Mesenchymal stem cell (in vitro differentiated cells and primary cell): ENCODE data around the gene PRPF19.

Experiments used
- DNase-seq: peaks from one replicate; pipeline ENCODE4 v3.0.0-alpha.2; 2013
- H2AFZ ChIP-seq: one replicate; pipeline ENCODE4 v1.6.1; 2013; ENCODE audit warnings: low read depth, mild to moderate bottlenecking, control low read depth, inconsistent platforms, low read length, moderate library complexity
- H2AK5ac ChIP-seq: 2 replicates; pipeline ENCODE4 v1.6.1; 2013; ENCODE audit warnings: low read length, moderate library complexity, mild to moderate bottlenecking, inconsistent platforms; ENCODE audit not compliant: severe bottlenecking
- H2BK120ac ChIP-seq: one replicate; pipeline ENCODE4 v1.6.1; 2013; ENCODE audit warnings: low read depth, mild to moderate bottlenecking, inconsistent platforms, low read length, moderate library complexity
- H2BK12ac ChIP-seq, 2 experiments: one replicate each; pipeline ENCODE4 v1.6.1; 2013; ENCODE audit warnings: inconsistent platforms in 2 of 2, low read length in 2 of 2, mild to moderate bottlenecking in 2 of 2, moderate library complexity in 2 of 2, control low read depth in 1 of 2
- H2BK15ac ChIP-seq: one replicate; pipeline ENCODE4 v1.6.1; 2013; ENCODE audit warnings: mild to moderate bottlenecking, low read depth, inconsistent platforms; ENCODE audit not compliant: poor library complexity, severe bottlenecking
- H2BK5ac ChIP-seq: 2 replicates; pipeline ENCODE4 v1.6.1; 2013; ENCODE audit warnings: low read depth, mild to moderate bottlenecking, low read length, control low read depth, inconsistent platforms; ENCODE audit not compliant: poor library complexity, severe bottlenecking
- H3K14ac ChIP-seq, 2 experiments: one replicate each; pipeline ENCODE4 v1.6.1; 2013; ENCODE audit warnings: inconsistent platforms in 2 of 2, low read length in 2 of 2, control low read depth in 1 of 2, mild to moderate bottlenecking in 1 of 2, moderate library complexity in 1 of 2
- H3K18ac ChIP-seq, 2 experiments: one replicate each; pipeline ENCODE4 v1.6.1; 2013; ENCODE audit warnings: inconsistent platforms in 2 of 2, low read length in 2 of 2, control low read depth in 1 of 2, low read depth in 1 of 2, mild to moderate bottlenecking in 1 of 2
- H3K23ac ChIP-seq, 2 experiments: one replicate each; pipeline ENCODE4 v1.6.1; 2013; ENCODE audit warnings: inconsistent platforms in 2 of 2, low read length in 2 of 2, mild to moderate bottlenecking in 2 of 2, moderate library complexity in 2 of 2, control low read depth in 1 of 2
- H3K27ac ChIP-seq: 2 replicates; pipeline ENCODE4 v1.5.1; 2013; ENCODE audit warnings: mild to moderate bottlenecking, moderate library complexity, low read length, control low read depth, inconsistent platforms; ENCODE audit not compliant: poor library complexity, severe bottlenecking
- H3K27me3 ChIP-seq, 2 experiments: 2 replicates each; pipeline versions ENCODE4 v1.6.1 to v1.7.0; 2013; ENCODE audit warnings: low read length in 2 of 2, mild to moderate bottlenecking in 2 of 2, moderate library complexity in 2 of 2, control low read depth in 1 of 2, inconsistent platforms in 1 of 2; ENCODE audit not compliant: control insufficient read depth in 1 of 2, insufficient read depth in 1 of 2
- H3K36me3 ChIP-seq, 2 experiments: 2 replicates each; pipeline versions ENCODE4 v1.6.1 to v1.7.0; 2013; ENCODE audit warnings: low read length in 2 of 2, control low read depth in 1 of 2, inconsistent platforms in 1 of 2, low read depth in 1 of 2, mild to moderate bottlenecking in 1 of 2; ENCODE audit not compliant: insufficient read depth in 2 of 2, control insufficient read depth in 1 of 2
- H3K4ac ChIP-seq, 2 experiments: one replicate each; pipeline ENCODE4 v1.6.1; 2013; ENCODE audit warnings: inconsistent platforms in 2 of 2, low read length in 2 of 2, mild to moderate bottlenecking in 2 of 2, moderate library complexity in 2 of 2, control low read depth in 1 of 2, low read depth in 1 of 2
- H3K4me1 ChIP-seq: 2 replicates; pipeline ENCODE4 v1.6.1; 2013; ENCODE audit warnings: low read depth, low read length, control low read depth; ENCODE audit not compliant: control insufficient read depth, insufficient read depth
- H3K4me2 ChIP-seq: 2 replicates; pipeline ENCODE4 v1.6.1; 2013; ENCODE audit warnings: low read length, mild to moderate bottlenecking, inconsistent platforms; ENCODE audit not compliant: poor library complexity, severe bottlenecking
- H3K4me3 ChIP-seq, 2 experiments: 2 replicates each; pipeline versions ENCODE4 v1.5.1 to v1.7.0; 2013; ENCODE audit warnings: low read length in 2 of 2, mild to moderate bottlenecking in 2 of 2, control low read depth in 1 of 2, low read depth in 1 of 2; ENCODE audit not compliant: insufficient read depth in 1 of 2
- H3K79me1 ChIP-seq: replicated peaks from 2 replicates; pipeline ENCODE4 v1.6.1; 2013; ENCODE audit warnings: mild to moderate bottlenecking, control low read depth, low read length, inconsistent platforms; ENCODE audit not compliant: poor library complexity, severe bottlenecking
- H3K9ac ChIP-seq: 2 replicates; pipeline ENCODE4 v1.7.0; 2013; ENCODE audit warnings: mild to moderate bottlenecking, low read length, moderate library complexity
- H3K9me3 ChIP-seq: 2 replicates; pipeline ENCODE4 v1.7.0; 2013; ENCODE audit warnings: mild to moderate bottlenecking, low read length; ENCODE audit not compliant: control insufficient read depth
- H4K8ac ChIP-seq: one replicate; pipeline ENCODE4 v1.6.1; 2013; ENCODE audit warnings: inconsistent platforms, mild to moderate bottlenecking, low read length, moderate library complexity
- H4K91ac ChIP-seq: one replicate; pipeline ENCODE4 v1.6.1; 2013; ENCODE audit warnings: mild to moderate bottlenecking, low read length, inconsistent platforms
- WGBS: methylation state at CpG from one replicate; pipeline ENCODE4 v1.1.7; 2013; ENCODE audit warnings: mixed read lengths; 5-methylcytosine and 5-hydroxymethylcytosine counted together

PRPF19 gene

DNA sequence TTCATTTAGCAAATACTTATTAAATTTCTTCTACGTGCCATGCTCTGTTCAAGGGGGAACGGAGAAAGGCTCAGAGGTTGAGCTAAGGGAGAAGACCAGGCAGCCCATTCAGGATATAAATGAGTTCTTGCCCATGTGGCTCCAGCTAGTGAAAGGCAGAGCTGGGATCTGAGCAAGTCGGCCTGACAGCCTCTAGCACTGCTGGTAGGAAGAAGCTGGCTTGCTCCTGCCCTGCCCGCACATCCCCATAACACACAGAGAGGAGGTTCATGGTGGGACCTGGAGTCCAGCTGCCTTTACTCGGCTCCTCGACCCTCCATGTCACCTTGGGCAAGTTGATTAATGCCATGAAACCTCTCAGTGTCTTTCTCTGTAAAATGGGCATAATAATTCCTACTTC is 43.6 kb upstream of the PRPF19 start:
- Histone ChIP-seq H2BK5ac (no peak overlapping the region), H3K79me1 (peaks cover 9% of the 10 kb centered on the region), H3K4ac (no peak overlapping the region), H3K14ac (no peak overlapping the region), H3K27me3 (no peaks in the 10 kb centered on the region), H3K4me2 (no peak overlapping the region), H3K23ac (no peak overlapping the region), H4K91ac (no peak overlapping the region), H3K9me3 (no peaks in the 10 kb centered on the region), H3K27ac (no peak overlapping the region), H4K8ac (no peak overlapping the region), H2BK12ac (no peak overlapping the region), H3K9ac (no peak overlapping the region), H3K18ac (no peak overlapping the region), H2AK5ac (no peak overlapping the region), H2BK120ac (no peak overlapping the region), H3K36me3 (peaks cover 6 to 15% of the 10 kb centered on the region in 2 experiments), H2AFZ (no peak overlapping the region), H3K4me1 (peaks cover 23% of the 10 kb centered on the region), H2BK15ac (no peak overlapping the region), H3K4me3 (peak overlapping the region in 1 of 2 experiments; percentile 47)
- WGBS, result 93% methylated on average over 6 of the region's 6 CpGs
- DNase-seq, result no peak

DNA sequence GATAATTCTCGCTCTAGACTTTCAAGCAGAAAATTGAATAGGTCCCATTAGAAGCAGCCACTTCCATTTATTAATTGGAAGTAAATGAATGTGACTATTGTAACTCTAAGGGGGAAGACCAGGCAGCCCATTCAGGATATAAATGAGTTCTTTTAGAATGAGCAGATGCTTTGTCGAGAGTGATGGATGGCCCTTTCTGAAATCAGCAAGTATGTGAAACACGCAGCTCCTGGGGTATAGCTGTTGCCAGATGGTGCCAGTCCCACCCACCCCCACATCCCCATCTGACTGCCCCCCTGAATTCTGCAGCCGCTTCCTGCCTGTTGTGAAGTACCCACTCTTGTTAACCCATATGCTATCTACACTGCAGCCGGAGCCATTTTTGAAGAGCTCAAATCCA is 41.9 kb upstream of the PRPF19 start:
- Histone ChIP-seq H2BK15ac (no peak overlapping the region), H4K91ac (no peak overlapping the region), H4K8ac (no peak overlapping the region), H3K27me3 (no peaks in the 10 kb centered on the region), H2AFZ (no peak overlapping the region), H3K4me1 (peaks cover 23% of the 10 kb centered on the region), H3K23ac (no peak overlapping the region), H3K18ac (no peak overlapping the region), H3K9me3 (no peaks in the 10 kb centered on the region), H3K36me3 (peaks cover 10 to 25% of the 10 kb centered on the region in 2 experiments), H3K79me1 (peaks cover 10% of the 10 kb centered on the region), H2BK5ac (no peak overlapping the region), H3K9ac (no peak overlapping the region), H3K4me2 (no peak overlapping the region), H3K4me3 (no peak overlapping the region), H3K27ac (no peak overlapping the region), H2BK12ac (no peak overlapping the region), H2BK120ac (no peak overlapping the region), H3K4ac (no peak overlapping the region), H3K14ac (no peak overlapping the region), H2AK5ac (no peak overlapping the region)
- DNase-seq, result no peak
- WGBS, result 75% methylated on average over 5 of the region's 5 CpGs

DNA sequence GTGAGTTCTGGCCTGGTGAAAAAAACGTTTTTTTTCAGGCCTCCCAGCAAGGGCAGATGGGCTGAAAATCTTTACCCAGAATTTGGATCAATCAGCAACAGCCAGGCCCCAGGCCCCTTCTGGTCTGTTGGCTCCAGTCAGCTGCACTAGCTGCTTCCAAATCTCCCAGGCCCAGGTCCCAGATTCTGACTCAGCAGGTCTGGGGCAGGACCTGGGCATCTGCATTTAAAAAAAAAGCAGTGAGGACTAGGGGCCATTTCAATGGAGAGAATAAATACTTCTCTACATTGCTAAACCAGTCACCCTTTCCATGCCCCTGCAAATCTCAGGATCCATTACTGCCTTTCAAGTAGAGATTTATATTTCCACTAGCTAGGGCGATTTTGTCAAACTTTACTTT is 41.3 kb upstream of the PRPF19 start:
- Histone ChIP-seq H3K4ac (no peak overlapping the region), H2AFZ (no peak overlapping the region), H2BK120ac (no peak overlapping the region), H3K18ac (no peak overlapping the region), H2AK5ac (no peak overlapping the region), H2BK5ac (no peak overlapping the region), H3K4me1 (peaks cover 22% of the 10 kb centered on the region), H2BK15ac (no peak overlapping the region), H3K23ac (no peak overlapping the region), H3K36me3 (peaks cover 12 to 27% of the 10 kb centered on the region in 2 experiments), H4K8ac (no peak overlapping the region), H4K91ac (no peak overlapping the region), H2BK12ac (no peak overlapping the region), H3K79me1 (peaks cover 10% of the 10 kb centered on the region), H3K27me3 (no peaks in the 10 kb centered on the region), H3K4me3 (no peak overlapping the region), H3K4me2 (no peak overlapping the region), H3K27ac (no peak overlapping the region), H3K9ac (peak overlapping the region; percentile 51), H3K14ac (no peak overlapping the region), H3K9me3 (no peaks in the 10 kb centered on the region)
- DNase-seq, result no peak
- WGBS, result 50% methylated on average over 2 of the region's 2 CpGs

DNA sequence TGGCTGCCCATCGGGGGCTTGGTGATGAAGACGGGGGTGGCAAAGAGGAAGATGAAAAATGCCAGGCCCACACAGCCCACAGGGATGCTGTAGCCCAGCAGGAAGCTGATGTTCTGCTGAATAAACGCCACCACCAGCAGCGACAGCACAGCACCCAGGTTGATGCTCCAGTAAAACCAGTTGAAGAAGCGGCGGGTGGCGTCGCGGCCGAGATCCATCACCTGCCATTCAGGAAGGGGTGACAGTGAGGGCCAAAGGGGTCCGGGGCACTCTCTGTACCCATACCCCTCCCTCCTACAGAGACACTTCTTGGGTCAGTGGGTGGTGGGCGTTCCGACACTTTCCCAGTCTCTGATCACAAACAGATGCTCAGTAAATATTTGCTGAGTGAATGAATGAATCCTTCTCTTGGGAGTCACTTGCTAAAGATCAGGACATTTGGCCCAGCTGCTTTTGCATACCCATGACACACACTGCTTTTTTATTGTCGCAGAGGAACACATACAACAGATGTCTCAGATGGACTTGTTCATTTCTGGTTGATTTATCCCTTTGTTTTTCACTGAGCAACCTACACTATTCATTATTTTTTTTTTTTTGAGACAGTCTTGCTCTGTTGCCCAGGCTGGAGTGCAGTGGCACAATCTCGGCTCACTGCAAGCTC is 40.3 kb upstream of the PRPF19 start:
- no peak overlapping the region for H2AK5ac ChIP-seq
- no peak overlapping the region for H3K4me2 ChIP-seq
- H3K4me1 ChIP-seq, result peaks cover 14% of the 10 kb centered on the region
- H4K8ac ChIP-seq, result no peak overlapping the region
- no peak overlapping the region for H2AFZ ChIP-seq
- no peaks in the 10 kb centered on the region for H3K9me3 ChIP-seq
- H3K18ac ChIP-seq, result no peak overlapping the region
- H3K4ac ChIP-seq, result no peak overlapping the region
- no peak overlapping the region for H3K4me3 ChIP-seq
- H3K14ac ChIP-seq, result no peak overlapping the region
- no peak overlapping the region for H3K9ac ChIP-seq
- peaks cover 21 to 37% of the 10 kb centered on the region in 2 experiments for H3K36me3 ChIP-seq
- WGBS, result 89% methylated on average over 6 of the region's 15 CpGs
- no peak overlapping the region for H2BK120ac ChIP-seq
- H3K27ac ChIP-seq, result no peak overlapping the region
- H3K27me3 ChIP-seq, result no peaks in the 10 kb centered on the region
- no peak overlapping the region for H4K91ac ChIP-seq
- no peak for DNase-seq
- H3K23ac ChIP-seq, result no peak overlapping the region
- H2BK15ac ChIP-seq, result no peak overlapping the region
- H3K79me1 ChIP-seq, result peaks cover 10% of the 10 kb centered on the region
- no peak overlapping the region for H2BK12ac ChIP-seq
- H2BK5ac ChIP-seq, result no peak overlapping the region
